VCaP (cell line): ENCODE measurements around the gene AKT2.
"Not testable (repeated sequence)": the region's sequence is repeated elsewhere in the genome, so short reads cannot be mapped to it uniquely, and the experiment has no call there.

Experiments used
- H3K27ac ChIP-seq: fragments of 450-650 bp; 2 replicates; pipeline ENCODE4 v1.5.1; 2017
- CTCF ChIP-seq: fragments of 450-650 bp; conservative IDR thresholded peaks from 2 replicates; pipeline ENCODE4 v1.5.1; 2017; ENCODE audit warnings: mild to moderate bottlenecking, moderate library complexity

The AKT2 gene

DNA sequence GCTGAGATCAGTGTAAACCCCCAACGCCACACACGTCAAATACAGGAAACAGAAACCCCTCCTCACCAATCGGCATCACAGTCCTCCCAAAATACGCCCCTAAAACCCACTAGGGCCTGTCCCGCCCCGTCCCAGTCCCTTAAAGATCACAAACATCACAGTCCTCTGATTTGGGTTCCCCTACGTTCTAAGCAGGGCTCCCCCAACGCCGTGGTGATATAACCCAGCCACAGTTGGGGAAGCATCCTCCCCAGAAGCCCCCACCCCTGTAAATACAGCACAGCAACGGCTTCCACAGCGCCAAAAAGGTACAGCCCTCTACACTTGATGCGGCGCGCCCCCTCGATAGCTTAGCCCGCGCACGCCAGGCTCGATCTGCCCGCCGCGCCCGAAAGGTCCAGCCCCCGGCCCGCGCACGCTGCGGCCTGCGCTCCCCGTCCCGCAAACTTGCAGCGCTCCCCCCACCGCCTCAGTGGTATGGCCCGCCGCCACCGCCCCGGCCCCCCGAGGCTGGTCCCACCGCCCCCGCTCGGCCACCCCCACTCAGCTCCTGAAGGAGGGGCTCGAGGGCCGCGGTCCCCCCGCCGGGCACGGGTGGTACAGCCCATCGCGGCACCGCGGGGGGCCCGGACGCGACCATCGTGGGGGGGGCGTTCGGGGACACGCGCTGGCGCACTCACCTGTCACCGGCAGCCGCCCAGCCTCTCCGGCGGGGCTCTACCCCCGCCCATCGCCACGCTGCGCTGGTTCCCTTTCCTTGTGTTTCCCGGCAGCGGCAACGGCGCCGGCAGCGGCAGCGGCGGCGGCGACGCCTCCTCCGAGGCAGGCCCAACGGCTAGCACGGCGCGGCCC, at the start of gene AKT2:
Gene AKT2 (minus strand): TSS at position 845 of the 852 bp plus-strand sequence. CDS start 20,078 bp downstream, outside the sequence.
- H3K27ac ChIP-seq = peak within 1 kb of the TSS; percentile 97
- TF ChIP-seq CTCF = no peak

GRCh38 chr19:40333083-40333482, 47.9 kb upstream of the AKT2 start:
- H3K27ac ChIP-seq = not testable (repeated sequence)

DNA sequence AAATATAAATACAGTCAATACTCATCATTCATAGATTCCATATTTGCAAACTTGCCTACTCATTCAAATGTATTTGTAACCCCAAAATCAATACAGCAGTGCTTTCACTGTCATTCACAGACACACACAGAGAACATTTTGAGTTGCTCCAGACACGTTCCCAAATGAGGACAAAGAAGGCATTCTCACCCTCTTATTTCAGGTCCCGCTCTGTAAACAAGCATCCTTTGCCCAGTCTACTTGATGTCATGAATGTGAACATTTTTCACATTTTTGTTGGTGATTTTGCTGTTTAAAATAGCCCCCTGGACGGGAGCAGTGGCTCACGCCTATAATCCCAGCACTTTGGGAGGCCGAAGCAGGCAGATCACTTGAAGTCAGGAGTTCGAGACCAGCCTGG, 47.5 kb upstream of the AKT2 start:
- no peak overlapping the region for H3K27ac ChIP-seq
- TF ChIP-seq CTCF = no peak

GRCh38 chr19:40331052-40331451, 45.9 kb upstream of the AKT2 start:
- no peak for TF ChIP-seq CTCF
- H3K27ac ChIP-seq = peak overlapping the region; percentile 2; the same call in 1 of the 2 replicates

DNA sequence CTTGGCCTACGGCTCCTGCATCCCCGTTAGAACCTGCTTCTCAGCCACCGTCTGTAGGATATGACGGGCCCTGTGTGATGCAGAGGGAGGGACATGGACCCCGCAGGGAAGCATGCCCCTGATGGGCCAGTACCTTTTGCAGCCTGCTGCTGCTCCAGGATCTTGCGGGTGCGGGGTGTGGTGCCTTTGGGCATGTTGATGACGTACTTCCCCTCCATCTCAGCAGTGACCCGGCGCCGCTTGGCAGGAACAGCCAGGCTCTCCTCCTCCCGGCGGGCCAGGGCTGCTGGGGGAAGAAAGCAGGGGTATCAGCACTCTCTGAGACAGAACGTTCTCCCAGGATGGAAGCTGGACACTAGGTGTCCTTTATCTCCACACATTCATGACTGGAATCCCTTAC, 41.1 kb upstream of the AKT2 start:
- no peak for TF ChIP-seq CTCF
- no peak overlapping the region for H3K27ac ChIP-seq

GRCh38 chr19:40323705-40324104, 38.6 kb upstream of the AKT2 start:
- TF ChIP-seq CTCF = no peak
- peak overlapping the region; percentile 65 for H3K27ac ChIP-seq

GRCh38 chr19:40322951-40323615, 37.9 kb upstream of the AKT2 start:
- peak overlapping the region; percentile 65 for H3K27ac ChIP-seq
- TF ChIP-seq CTCF = no peak

DNA sequence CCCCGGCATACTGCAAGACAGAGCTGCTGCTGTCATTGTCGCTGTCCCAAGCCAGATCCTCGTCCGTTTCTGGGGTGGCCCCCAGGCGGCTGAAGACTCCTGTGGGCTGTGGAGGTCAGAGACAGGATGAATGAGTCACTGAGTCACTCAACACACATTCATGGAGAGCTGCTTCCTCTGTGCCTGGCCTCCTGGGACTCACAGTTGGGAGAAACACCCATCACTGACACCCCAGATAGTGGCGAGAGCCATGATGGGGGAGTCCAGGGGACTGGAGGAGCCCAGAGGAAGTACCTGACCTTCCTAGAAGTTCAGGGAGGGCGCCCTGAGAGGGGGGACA, 37.1 kb upstream of the AKT2 start:
- no peak overlapping the region for H3K27ac ChIP-seq
- TF ChIP-seq CTCF = no peak
